PC-3 (cell line): ENCODE data around the gene LTB4R2.

Source experiments
- CTCF ChIP-seq: fragments of 300-600 bp; sonication (generic); conservative IDR thresholded peaks from 2 replicates; pipeline ENCODE4 v1.5.1; 2017; ENCODE audit warnings: antibody characterized with exemption, low read depth, mild to moderate bottlenecking, low read length
- EZH2phosphoT487 ChIP-seq: fragments of 300-600 bp; sonication (generic); IDR thresholded peaks from 2 replicates; pipeline ENCODE4 v1.6.1; 2018; ENCODE audit warnings: mild to moderate bottlenecking, antibody characterized with exemption, low read length, borderline replicate concordance

DNA sequence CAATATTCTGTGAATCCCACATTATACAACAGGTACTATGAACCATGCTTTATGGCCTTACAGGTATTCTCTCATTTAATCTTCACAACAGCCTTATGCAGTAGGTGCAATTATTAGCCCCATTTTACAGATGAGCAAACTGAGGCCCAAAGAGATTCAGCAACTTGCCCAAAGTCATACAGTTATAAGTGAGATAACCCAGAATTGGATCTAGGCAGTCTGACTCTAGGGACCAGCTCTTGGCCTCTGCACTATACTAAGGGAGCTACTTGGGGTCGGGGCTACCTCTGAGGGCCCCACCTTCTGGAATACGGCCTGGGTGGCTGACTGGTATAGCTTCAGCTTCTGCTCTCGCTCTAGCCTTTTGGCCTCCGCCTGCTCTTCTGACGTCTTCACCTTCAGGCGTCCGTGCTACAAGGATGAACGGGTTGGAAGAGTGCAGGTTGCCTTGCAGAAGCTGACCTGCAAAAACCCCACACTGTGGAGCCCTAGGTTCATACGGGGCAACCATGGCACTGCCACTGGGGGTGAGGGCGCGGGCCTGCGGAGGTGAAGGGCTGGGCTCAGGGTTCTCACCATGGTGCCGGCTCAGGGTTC, 39.3 kb upstream of the LTB4R2 start:
- TF ChIP-seq CTCF (no peak), EZH2phosphoT487 (no peak)
